HG02588 (cell line): ENCODE measurements around the gene CAB39L.

Experiments
- ATAC-seq: cut with Tn5 transposase; IDR thresholded peaks from one replicate; pipeline ENCODE4 v1.9.1; 2021; ENCODE audit warnings: mild to moderate bottlenecking, moderate library complexity; ENCODE audit not compliant: unreplicated experiment

The CAB39L gene

DNA sequence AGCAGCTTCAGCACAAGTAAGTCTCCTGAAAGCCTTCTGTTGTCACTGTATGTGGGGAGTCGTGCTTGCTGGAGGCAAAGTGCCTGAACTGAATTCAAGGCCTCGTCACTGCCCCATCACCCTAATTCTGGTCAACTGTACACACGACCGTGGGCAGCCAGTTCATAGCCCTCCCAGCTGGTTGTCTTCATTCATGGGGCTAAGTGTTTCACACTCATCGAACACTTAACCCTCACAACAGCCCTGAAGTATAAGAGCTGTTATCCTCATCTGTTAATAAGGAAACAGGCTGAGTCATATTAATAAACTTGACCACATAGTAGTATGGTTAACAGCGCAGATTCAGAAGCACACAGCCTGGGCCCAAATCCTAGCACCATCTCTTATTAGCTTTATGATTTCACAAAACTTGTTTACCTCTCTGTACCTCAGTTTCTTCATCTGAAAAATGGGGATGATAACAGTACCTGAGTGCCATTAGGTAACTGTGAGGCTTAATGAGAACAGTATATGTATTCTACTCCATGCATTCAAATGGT, 129.5 kb downstream of the CAB39L start:
- ATAC-seq, result no peak

DNA sequence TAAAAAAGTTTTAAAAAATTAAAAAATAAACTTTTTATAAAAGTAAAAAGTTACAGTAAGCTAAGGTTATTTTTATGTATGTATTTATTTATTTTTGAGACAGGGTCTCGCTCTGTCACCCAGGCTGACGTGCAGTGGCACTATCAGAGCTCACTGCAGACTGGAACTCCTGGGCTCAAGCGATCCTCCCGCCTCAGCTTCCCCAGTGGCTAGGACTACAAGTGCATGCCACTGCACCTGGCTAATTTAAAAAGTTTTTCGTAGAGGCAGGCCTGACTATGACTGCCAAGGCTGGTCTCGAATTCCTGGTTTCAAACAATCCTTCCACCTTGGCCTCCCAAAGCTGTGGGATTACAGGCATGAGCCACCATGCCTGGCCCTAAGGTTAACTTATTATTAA, 132.0 kb downstream of the CAB39L start:
- no peak for ATAC-seq

DNA sequence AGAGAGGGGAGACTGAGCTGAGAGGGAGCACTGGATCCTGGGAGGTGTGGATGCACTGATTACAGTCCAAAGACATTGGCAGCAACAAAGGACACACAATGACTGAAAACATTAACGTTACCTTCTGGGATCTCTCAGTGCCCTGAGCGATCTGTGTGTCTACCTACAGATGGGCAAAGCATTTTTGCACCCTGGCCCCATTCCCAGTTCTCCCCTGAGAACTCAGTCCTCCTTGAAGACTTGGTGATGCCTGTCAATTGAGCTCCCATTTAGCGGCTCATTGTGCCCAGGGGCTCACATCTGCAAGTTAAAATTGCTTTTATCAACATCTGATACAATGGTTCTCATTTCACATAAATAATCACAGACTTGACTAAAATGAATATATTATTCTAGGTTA, 133.6 kb downstream of the CAB39L start:
- no peak for ATAC-seq

DNA sequence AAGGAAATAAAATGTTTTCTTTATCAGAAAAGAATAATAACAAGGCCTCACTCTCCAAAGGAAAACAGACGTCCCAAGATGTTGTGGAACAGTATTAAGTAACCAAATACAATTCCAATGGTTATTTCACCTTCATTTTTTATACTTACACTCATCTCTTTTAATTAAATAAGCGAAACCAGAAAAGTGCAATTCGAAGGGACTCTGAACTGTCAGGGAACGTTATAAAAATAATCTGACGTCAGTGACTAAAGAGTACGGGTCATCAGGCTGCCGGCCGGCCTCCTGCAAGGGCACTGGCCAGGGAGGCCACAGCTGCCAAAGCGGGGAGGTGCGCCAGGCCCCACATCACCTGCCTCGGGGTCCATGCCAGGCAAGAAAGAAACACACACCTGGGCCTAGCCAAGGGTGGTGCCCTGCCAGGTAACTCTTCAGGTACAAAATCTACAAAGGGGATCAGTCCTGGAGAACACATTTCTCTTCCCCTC, 134.9 kb downstream of the CAB39L start:
- no peak for ATAC-seq

DNA sequence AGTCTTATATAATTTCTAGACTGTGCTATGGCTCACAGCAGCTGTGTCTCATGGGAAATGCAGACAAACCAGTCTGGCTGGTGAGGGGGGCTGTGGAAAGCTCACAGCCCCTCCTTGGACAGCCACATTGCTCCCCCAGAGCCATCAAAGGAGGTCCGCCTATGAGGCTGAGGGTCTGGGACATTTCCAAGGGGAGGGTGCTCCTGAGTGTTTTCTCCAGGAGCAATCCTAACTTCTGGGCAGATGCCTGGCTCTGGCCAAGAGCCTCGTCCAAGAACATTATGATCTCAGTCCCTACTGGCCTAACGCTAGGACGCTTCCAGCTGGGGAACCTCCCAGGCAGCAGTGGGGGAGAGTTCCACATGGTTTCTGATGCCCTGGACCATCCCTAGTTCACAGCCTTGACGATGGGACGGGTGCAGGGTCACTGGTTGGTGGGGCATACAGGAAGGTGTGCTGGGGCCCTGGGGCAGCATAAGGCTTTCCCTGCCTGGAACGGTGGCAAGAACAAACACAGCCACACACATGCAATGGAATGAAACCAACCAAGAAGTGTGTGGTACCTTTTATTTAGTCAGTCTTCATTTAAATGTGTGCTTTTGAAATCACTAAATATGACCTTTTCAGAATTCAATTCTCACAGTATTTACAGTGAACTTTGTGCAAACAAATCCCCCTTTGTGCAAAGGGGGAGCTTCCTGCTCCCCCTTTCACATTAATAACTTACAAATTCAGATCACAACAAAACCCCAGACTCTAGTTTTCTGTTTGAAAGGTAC, 135.6 kb downstream of the CAB39L start:
- ATAC-seq, result no peak

DNA sequence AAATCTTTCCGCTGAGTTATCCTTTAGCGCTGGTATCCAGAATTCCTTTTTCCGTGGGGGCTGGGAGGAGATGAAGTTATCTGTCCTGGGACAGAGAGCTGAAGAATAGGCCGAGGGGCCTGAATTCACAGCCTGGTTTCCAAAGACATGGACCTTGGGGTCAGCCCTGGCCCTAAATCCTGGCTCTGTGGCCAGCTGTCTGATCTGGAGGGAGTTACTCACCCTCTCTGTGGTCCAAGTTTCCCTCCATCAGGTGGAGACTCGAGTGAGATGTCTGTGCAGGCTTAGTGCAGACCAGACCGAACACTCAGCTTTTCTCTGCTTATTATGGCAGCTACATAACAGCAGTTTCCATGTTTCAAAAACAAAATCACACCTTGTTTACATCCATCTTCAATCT, 136.5 kb downstream of the CAB39L start:
- no peak for ATAC-seq

DNA sequence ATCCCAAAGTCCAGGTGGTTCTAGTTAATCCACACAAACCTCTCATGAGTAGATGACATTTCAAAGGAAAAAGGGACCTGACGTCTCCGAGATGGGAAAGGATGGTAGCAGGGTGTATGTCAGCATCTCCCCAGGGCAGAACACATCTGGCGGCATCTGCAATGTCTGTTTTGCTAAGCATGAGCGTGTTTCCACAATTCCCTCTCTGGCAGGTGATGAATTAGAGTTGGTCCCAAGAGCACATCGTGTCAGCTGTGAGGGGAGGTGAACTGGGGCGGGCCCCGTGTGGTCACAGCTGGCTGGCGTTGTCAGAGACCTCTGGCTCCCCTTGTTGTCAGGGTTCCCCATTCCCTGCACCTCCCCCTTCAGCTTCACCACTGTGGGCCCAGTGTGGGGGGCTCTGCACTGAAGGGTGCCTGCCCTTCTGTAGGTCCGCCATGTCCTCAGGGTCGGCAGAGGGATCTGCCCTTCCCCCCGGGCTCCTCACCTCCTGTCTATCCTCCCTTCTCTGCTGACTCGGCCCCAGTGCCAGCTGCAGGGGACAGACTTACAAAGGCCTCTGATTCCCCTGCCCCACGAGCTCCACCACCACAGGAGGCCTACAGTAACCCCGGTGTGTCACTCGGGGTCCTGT, 138.0 kb downstream of the CAB39L start:
- ATAC-seq, result no peak

DNA sequence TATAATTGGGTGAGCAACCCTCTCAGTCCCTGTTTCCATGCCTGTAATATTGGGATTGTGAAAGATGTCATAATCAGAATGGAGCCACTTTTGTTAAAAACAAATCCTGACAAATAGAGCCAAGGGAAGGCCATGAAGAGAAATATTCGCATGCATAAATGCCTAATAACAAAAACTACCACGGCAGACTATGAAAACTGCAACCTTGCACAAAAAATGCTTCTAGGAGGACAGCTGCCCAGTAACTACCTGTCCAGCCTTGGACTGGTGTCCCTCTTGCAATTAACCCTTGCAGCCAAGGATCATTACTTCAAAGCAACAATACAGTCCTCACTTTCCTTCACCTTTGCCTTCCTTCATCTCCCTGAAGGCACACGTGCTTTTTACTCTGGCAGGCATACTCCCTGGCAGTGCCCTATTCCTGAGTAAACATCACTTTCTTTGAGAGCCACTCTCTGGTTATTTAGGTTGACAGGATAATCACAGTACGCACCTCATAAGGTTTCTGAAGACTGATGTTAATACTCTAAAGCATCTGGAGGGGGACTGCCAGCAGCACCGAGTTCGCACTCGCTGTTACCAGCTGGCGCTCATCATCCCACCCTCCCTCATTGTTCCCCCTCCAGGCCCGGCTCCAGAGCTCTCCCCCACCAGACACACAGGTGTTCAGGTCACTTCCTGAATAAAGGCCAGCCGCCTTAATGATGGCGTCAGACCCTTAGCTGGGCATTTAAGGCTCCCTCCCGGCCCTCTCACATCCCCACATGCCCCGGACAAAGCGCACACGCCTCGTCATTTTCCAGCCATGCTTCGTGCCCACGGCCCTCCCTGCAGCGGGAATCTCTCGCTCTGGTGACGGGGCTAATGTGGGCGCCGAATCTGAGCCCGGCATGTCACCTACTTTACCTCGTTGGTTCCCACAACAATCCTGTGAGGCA, 138.8 kb downstream of the CAB39L start:
- ATAC-seq, result no peak

DNA sequence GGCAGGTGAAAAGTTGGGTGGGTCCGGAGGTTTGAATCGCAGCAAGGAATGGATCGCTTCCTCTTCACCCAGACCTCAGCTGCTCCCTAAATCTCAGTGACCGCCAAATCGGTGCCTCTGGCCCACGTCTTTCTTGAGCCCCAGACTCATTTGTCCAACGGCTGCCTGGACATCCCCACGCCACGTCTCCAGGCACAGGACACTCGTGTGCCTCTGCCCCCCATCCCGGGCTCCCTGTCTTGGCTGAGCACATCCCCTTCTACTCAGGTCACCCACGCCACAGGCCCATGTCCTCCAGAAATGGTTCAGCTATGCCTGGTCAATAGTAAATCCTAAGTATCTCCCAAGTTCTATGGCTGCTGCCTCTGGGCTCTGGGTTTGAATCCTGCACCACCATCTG, 139.5 kb downstream of the CAB39L start:
- no peak for ATAC-seq

DNA sequence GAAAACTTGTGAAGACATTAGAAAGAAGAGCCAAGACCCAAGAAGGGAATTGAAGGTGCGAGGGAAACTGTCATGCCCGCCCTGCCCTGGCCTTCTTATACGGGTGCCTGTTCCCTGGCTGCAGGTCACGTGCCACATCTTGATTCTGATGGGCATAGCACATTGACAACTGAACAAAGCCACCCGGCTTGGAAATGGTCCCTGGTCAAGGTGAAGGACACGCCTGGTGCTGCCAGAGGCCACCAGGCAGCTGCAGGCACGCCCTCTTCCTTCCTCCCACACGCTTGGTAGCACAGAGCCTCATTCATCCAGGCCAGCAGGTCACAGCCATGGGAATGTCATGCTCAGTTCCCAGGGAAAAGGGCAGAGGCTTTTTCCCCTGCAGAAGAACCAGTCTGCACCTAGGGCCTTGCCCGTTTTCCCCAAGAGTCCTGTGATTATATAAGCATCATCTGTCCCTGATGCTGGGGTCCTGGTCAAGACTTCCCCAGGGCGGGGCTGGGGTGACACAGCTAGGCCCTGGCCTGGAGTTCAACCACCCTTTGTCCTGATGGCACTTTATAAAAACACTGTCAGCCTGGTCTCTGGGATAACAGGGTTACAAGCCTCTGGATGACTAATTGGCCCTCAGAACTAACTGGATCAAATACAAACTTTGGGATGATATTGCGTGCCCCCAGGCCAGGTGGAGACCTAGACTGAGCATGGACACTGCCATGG, 140.2 kb downstream of the CAB39L start:
- no peak for ATAC-seq

DNA sequence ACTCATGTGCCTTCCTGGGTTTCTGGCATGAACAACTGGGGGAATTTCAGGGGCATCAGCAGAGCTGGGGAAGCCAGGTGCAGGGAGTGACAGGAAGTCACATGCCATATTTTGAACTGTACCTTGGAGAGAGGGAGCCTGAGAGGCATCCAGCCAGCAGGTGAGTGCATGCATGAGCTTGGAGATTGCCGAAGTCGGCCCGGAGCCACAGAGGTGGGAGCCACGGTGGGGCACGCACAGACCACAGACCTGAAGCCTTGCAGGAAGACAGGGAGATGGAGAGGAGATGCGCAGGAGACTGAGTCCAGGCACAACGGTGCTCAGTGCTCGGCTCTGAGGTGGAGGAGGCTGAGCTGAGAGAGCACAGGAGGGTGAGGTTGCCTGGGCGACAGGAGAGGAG, 141.0 kb downstream of the CAB39L start:
- ATAC-seq, result no peak

DNA sequence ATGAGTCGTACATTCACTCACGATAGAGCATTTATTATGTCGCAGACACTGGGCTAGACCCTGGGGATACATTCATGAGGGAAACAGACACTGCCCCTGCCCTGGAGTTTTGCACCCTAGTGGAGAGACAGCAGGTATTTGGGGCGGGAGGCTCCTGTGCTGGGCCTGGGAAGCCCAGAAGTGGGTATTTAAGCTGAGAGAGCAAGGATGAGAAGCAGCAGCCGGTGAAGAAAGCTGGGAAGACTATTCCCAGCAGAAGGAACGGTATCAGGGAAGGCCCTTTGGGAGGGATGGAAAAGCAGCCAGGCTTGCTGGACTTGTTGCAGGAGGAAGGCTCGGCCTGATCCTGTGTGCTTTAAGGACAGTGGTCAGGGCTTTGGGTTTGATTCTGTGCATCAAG, 141.6 kb downstream of the CAB39L start:
- ATAC-seq, result no peak

DNA sequence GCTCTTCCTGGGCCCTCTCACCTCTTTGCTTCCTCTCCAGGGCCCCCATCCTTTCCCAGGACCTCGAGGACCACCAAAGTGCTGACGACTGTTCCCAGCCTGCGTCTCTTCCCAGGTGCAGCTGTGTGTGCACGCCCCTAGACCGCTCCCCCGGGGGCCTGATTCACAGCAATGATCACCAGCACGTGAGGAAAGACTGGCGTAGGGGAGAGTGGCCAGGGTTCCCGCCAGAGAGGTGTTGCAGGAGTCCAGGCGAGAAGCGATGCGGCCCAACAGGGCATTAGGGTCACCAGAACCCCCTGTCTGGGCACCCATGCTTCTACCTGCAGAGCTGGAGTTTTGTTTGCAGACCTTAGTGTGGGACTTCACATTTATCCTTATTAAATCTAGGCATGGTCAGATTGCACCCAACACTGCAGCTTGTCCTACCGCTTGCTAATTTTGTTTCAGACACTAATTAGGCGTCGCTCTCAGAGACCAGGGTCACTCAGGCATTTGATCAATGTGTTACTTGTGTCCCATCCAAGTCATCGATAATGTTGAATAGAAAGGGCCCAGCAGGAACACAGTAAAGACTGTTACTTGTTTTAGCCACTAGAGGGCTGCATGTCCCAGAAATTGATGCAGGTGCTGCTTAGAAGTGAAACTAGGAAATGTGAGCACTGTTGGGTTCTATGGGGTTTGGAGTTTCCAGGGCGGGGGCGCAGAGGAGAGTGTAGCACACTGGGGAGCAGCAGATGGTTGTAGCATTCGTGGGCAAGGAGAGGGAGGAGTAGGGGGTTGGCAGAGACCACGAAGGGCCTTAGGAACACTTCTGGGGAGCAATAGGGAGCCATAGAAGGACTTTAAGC, 142.9 kb downstream of the CAB39L start:
- peak; percentile 91 for ATAC-seq

DNA sequence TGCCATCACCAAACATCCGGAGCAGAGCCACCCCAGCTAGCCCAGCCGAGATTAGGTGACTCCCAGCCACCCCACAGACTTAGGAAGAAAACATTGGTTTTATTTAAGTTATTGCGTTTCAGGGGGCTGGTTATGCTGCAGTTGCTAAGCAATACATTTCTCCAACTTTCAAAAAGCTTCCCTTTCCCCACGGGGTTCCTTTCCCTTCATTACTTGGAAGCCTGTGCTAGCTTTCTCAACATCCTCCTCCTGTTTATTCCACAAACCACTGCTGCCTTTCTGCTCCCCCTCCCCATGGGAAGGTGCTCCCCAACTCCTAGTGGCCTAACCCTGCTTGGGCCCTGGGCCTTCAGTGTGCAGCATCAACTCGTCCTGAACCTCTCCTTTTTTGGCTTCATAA, 143.6 kb downstream of the CAB39L start:
- ATAC-seq, result no peak

DNA sequence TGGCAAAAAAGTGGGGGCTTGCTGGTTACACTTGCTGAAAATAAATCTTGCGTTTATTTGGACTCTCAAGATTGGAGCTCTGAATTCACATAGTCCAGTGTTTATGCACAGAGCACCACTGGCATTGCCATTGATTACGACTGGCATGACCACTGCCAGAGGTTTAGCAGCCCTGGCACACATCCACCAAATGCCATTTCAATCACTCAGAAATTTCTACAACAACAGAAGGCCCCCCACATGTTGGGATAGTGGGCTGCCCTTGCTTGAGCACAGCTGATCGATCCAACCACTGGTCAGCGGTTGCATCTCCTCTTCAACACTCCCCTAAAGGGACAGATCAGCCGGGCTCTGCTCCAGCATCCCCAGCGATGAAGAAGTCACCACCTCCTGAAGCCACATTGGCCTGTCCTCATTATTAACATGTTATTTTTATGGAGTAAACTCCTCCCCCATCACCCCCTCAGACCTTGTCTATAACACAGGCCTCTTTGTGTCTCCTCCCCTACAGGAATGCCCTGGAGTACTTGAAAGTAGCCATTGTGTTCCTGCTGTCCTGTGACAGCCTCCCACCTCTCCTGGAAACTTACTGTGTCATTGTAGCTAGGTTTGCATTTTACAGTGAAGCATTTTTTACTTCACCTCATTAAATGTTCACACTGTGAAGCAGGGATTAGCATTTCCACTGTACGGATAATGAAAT, 144.8 kb downstream of the CAB39L start:
- no peak for ATAC-seq

DNA sequence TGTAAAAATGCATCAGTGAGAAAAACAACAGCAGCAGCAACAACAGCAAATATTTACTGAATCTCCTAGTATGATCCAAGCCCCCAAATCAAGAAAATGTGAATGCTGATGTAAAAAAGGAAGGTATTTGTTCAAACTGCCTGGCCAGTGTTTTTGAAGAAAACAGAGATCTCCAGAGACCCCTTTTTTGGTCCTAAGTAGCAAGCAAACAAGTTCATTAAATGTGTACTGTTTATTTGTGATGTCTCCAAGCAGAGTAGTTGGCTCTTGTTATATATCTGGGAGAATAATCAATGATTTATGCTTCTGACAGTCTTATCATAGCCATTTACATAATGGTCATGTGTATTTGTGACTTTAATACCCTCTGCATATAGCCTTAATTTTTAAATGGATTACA, 145.4 kb downstream of the CAB39L start:
- no peak for ATAC-seq

DNA sequence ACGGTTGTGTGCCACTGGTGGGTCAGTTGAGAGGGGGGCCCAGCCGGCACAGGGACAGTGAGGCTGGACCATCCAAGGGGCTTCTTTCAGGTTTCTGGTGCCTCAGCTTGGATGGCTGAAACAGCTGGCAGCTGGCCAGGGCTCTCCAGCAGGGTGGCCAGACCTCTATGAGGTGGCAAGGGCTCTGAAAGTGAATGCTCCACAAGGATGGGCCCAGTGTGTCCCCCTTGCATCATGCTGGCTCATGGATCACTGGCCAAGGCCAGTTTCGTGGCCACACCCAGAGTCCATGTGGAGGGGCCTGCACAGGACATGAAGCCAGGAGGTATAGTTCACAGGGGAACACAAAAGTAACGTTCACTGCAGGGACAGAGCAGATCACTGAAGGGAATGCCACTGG, 146.5 kb downstream of the CAB39L start:
- no peak for ATAC-seq

DNA sequence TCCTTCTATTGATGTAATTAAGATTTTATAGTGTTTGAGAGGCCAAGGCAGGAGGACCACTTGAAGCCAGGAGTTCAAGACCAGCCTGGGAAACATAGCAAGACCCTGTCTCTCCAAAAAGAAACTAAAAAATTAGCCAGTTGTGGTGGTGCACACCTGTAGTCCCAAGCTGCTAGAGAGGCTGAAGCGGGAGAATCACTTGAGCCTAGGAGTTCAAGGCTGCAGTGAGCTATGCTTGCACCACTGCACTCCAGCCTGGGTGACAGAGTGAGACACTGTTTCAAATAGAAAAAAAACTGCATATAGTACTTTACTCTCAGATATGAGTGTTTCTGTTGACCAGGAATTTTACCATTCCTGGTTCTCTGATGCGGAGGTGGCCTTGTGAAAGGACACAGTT, 147.2 kb downstream of the CAB39L start:
- ATAC-seq, result no peak

DNA sequence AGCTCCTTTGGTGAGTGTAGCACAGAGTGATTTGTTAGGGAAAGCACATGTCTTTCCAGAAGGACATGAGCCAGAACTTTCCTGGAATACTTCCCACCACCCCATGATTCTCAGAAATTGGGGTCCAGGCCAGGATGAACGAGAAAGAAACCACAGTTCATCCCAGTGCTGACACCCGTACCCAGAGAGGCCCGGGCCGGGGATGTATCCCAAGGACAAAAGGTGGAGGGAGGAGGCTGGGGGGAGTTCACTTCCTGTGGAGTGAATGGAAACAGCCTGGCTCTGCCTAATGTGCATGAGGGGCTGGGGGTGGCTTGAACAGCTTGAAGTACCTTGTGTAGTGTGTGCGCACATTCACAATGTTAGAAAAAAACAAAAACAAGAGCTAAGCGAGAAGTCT, 148.6 kb downstream of the CAB39L start:
- ATAC-seq, result no peak
